SK-N-SH (cell line): ENCODE measurements around the gene ALOXE3. TPM values are rescaled to one million over a fixed set of nuclear protein-coding genes. Genes with fewer than 3 reads are reported as not detected.

Experiments used
- CTCF ChIA-PET: fragments of 300-600, 350-600 bp; formaldehyde crosslinking; extraction: SDS; loops from one replicate; lab custom pipeline; 2021; lab: Yijun Ruan, JAX
- POLR2A ChIA-PET: fragments of 350-600 bp; sonication (Branson Sonifier 250); formaldehyde crosslinking; extraction: SDS; loops from one replicate; lab custom pipeline; 2020; ENCODE audit warnings: antibody characterized with exemption, inconsistent platforms; lab: Yijun Ruan, JAX
- DNase-seq: peaks from one replicate; pipeline ENCODE4 v3.0.0; 2012
- H2AFZ ChIP-seq: fragments of 200-600 bp; sonication (generic); 2 replicates; pipeline ENCODE4 v1.8.1; 2016; ENCODE audit warnings: antibody characterized with exemption, mild to moderate bottlenecking, low read depth
- H3F3A ChIP-seq: fragments of 200-600 bp; sonication (generic); replicated peaks from 2 replicates; pipeline ENCODE3; 2016; ENCODE audit warnings: antibody characterized with exemption, mild to moderate bottlenecking; ENCODE audit not compliant: insufficient read depth
- H3K27ac ChIP-seq, 2 experiments: fragments of 200-500 bp in 1 of 2; fragments of 200-600 bp in 1 of 2; sonication (Bioruptor generic) in 1 of 2; sonication (generic), shearing (Covaris generic) in 1 of 2; 2 replicates each; pipeline versions ENCODE4 v1.5.1 to v1.6.1; 2014 to 2016; ENCODE audit warnings: low read depth in 2 of 2, inconsistent platforms in 1 of 2, low read length in 1 of 2, mild to moderate bottlenecking in 1 of 2, mixed read lengths in 1 of 2
- H3K27me3 ChIP-seq: fragments of 200-600 bp; sonication (generic), shearing (Covaris generic); 2 replicates; pipeline ENCODE4 v1.6.1; 2016; ENCODE audit warnings: mixed run types; ENCODE audit not compliant: insufficient read depth
- H3K36me3 ChIP-seq, 2 experiments: fragments of 200-500 bp in 1 of 2; fragments of 200-600 bp in 1 of 2; sonication (Bioruptor generic) in 1 of 2; sonication (generic) in 1 of 2; replicated peaks in 1 of 2; 2 replicates each; pipeline versions ENCODE3 to v1.5.1; 2014 to 2016; ENCODE audit warnings: low read length in 1 of 2, mild to moderate bottlenecking in 1 of 2; ENCODE audit not compliant: insufficient read depth in 2 of 2, control insufficient read depth in 1 of 2
- H3K4me1 ChIP-seq, 2 experiments: fragments of 200-500 bp in 1 of 2; fragments of 200-600 bp in 1 of 2; sonication (Bioruptor generic) in 1 of 2; sonication (generic), shearing (Covaris generic) in 1 of 2; 2 replicates each; pipeline versions ENCODE4 v1.5.1 to v1.6.1; 2014 to 2016; ENCODE audit warnings: low read depth in 1 of 2, low read length in 1 of 2, mixed run types in 1 of 2; ENCODE audit not compliant: insufficient read depth in 2 of 2, control insufficient read depth in 1 of 2
- H3K4me2 ChIP-seq: fragments of 200-600 bp; sonication (generic), shearing (Covaris generic); 2 replicates; pipeline ENCODE4 v1.6.1; 2017; ENCODE audit warnings: mixed run types
- H3K4me3 ChIP-seq, 2 experiments: fragments of 200-500 bp in 1 of 2; fragments of 200-600 bp in 1 of 2; sonication (Bioruptor generic) in 1 of 2; sonication (generic), shearing (Covaris generic) in 1 of 2; 2 replicates each; pipeline versions ENCODE4 v1.5.1 to v1.8.1; 2014 to 2016; ENCODE audit warnings: low read depth in 2 of 2, inconsistent platforms in 1 of 2, low read length in 1 of 2, mild to moderate bottlenecking in 1 of 2, mixed read lengths in 1 of 2, moderate library complexity in 1 of 2
- H3K79me2 ChIP-seq: fragments of 200-600 bp; sonication (generic); 2 replicates; pipeline ENCODE4 v1.8.1; 2017; ENCODE audit warnings: mild to moderate bottlenecking; ENCODE audit not compliant: insufficient read depth
- H3K9ac ChIP-seq: fragments of 200-600 bp; sonication (generic); 2 replicates; pipeline ENCODE4 v1.6.1; 2017; ENCODE audit warnings: mixed run types
- H3K9me2 ChIP-seq: fragments of 200-600 bp; sonication (generic); 2 replicates; pipeline ENCODE4 v1.6.1; 2017; ENCODE audit warnings: mixed run types
- H3K9me3 ChIP-seq: fragments of 200-600 bp; sonication (generic); 2 replicates; pipeline ENCODE4 v1.6.1; 2017; ENCODE audit warnings: mixed run types, mild to moderate bottlenecking, moderate library complexity
- H4K20me1 ChIP-seq: fragments of 200-600 bp; sonication (generic); 2 replicates; pipeline ENCODE4 v1.6.1; 2017; ENCODE audit warnings: mild to moderate bottlenecking, mixed run types; ENCODE audit not compliant: insufficient read depth
- CTCF ChIP-seq: fragments of 200-600 bp; sonication (generic); IDR thresholded peaks from 2 replicates; pipeline ENCODE4 v1.6.1; 2017; ENCODE audit warnings: antibody characterized with exemption, mild to moderate bottlenecking, moderate library complexity
- ELF1 ChIP-seq: IDR thresholded peaks from 2 replicates; pipeline ENCODE4 v1.4.0; 2012
- EZH2phosphoT487 ChIP-seq: fragments of 200-600 bp; sonication (generic); IDR thresholded peaks from 2 replicates; pipeline ENCODE4 v1.6.1; 2017; ENCODE audit warnings: low read depth, mixed run types, mild to moderate bottlenecking, antibody characterized with exemption, moderate library complexity, borderline replicate concordance
- GABPA ChIP-seq: IDR thresholded peaks from 2 replicates; pipeline ENCODE4 v1.4.0; 2012; ENCODE audit warnings: low read depth, mild to moderate bottlenecking
- GATA2 ChIP-seq: sonication (generic); formaldehyde crosslinking; IDR thresholded peaks from 2 replicates; pipeline ENCODE4 v1.5.0; 2020; ENCODE audit warnings: mild to moderate bottlenecking, missing genetic modification reagents
- JUND ChIP-seq: IDR thresholded peaks from 2 replicates; pipeline ENCODE4 v1.4.0; 2012
- MAX ChIP-seq: IDR thresholded peaks from 2 replicates; pipeline ENCODE4 v1.4.0; 2012; ENCODE audit warnings: low read depth
- MEF2A ChIP-seq: IDR thresholded peaks from 2 replicates; pipeline ENCODE4 v1.4.0; 2012; ENCODE audit warnings: low read depth, borderline replicate concordance
- PBX3 ChIP-seq: IDR thresholded peaks from 2 replicates; pipeline ENCODE4; 2012
- POLR2AphosphoS5 ChIP-seq: IDR thresholded peaks from 2 replicates; pipeline ENCODE4 v1.6.1; 2012; ENCODE audit warnings: low read depth, low read length
- RCOR1 ChIP-seq: fragments of 150-350 bp; IDR thresholded peaks from 2 replicates; pipeline ENCODE4 v1.6.1; 2017; ENCODE audit warnings: antibody characterized with exemption, low read length
- REST ChIP-seq: IDR thresholded peaks from 2 replicates; pipeline ENCODE4 v1.6.1; 2012; ENCODE audit warnings: mild to moderate bottlenecking, low read depth, low read length, moderate library complexity
- RXRA ChIP-seq: IDR thresholded peaks from 2 replicates; pipeline ENCODE4 v1.4.0; 2012; ENCODE audit warnings: low read depth, mild to moderate bottlenecking, borderline replicate concordance
- SIN3A ChIP-seq: IDR thresholded peaks from 2 replicates; pipeline ENCODE4 v1.6.1; 2012; ENCODE audit warnings: low read depth, mild to moderate bottlenecking, low read length, moderate library complexity, borderline replicate concordance
- TAF1 ChIP-seq: IDR thresholded peaks from 2 replicates; pipeline ENCODE4 v1.6.1; 2012; ENCODE audit warnings: low read depth, mild to moderate bottlenecking, low read length, moderate library complexity, borderline replicate concordance
- TCF12 ChIP-seq: IDR thresholded peaks from 2 replicates; pipeline ENCODE4 v1.4.0; 2012
- TEAD4 ChIP-seq: IDR thresholded peaks from 2 replicates; pipeline ENCODE4 v1.4.0; 2012; ENCODE audit warnings: mild to moderate bottlenecking, borderline replicate concordance; ENCODE audit not compliant: insufficient read depth
- USF2 ChIP-seq: fragments of 150-350 bp; IDR thresholded peaks from 2 replicates; pipeline ENCODE4 v1.6.1; 2017; ENCODE audit warnings: antibody characterized with exemption, low read length, low read depth, borderline replicate concordance
- WGBS: methylation state at CpG from one replicate; pipeline ENCODE4 v1.1.6; 2017; ENCODE audit warnings: low lambda C conversion rate; 5-methylcytosine and 5-hydroxymethylcytosine counted together
- polyA plus RNA-seq, 3 experiments: library from polyadenylated mRNA; depleted of rRNA; stranded (reverse); fragments of >200 nt; gene quantifications; 2 replicates each; pipeline ENCODE4 v1.2.3, GENCODE V29; 2012

The ALOXE3 gene
- polyA plus RNA-seq, 1 of the 3 experiments (the other 2 are of a cell fraction), result 0.46 TPM

- TF ChIP-seq MAX, result peak; percentile 98
- TF ChIP-seq ELF1, result peak; percentile 37; the same call in 1 of the 2 replicates
- TF ChIP-seq TEAD4, result no peak
- no peak; the same call in 1 of the 2 replicates for TF ChIP-seq CTCF
- TF ChIP-seq SIN3A, result peak; percentile 44; the same call in 1 of the 2 replicates
- no peak for TF ChIP-seq MEF2A
- TF ChIP-seq USF2, result peak; percentile 5; the same call in 1 of the 2 replicates
- TF ChIP-seq RXRA, result no peak
Observed at GRCh38 chr17:8156246-8156992, 38.1 kb upstream of the ALOXE3 start (continued).

- H3K9me2 ChIP-seq, result no peaks in the 10 kb centered on the region
- peaks cover 34% of the 10 kb centered on the region for H3K79me2 ChIP-seq
- H3K9ac ChIP-seq, result peak overlapping the region; percentile 98
- peaks cover 32 to 45% of the 10 kb centered on the region in 2 experiments; a peak in 3 of 4 replicates for H3K4me1 ChIP-seq
- H3K4me2 ChIP-seq, result peak overlapping the region; percentile 95
- no peak for DNase-seq
- ChIA-PET POLR2A (interaction anchor here (0.6 to 2.1 kb wide), 5 partner anchors 12 to 32 kb away, joined by 3 to 13 read pairs (median 4); no protein-coding TSS in a partner anchor), CTCF (interaction anchor here (1.1 to 9.4 kb wide), 4 partner anchors 18 to 46 kb away, joined by 4 to 98 read pairs (median 12); no protein-coding TSS in a partner anchor)
- H3K9me3 ChIP-seq, result no peaks in the 10 kb centered on the region
- H2AFZ ChIP-seq, result no peak overlapping the region; the same call in 1 of the 2 replicates
- peaks cover 41% of the 10 kb centered on the region for H3F3A ChIP-seq
- no peaks in the 10 kb centered on the region; the same call in 1 of the 2 replicates for H4K20me1 ChIP-seq
- 5% methylated on average over 9 of the region's 11 CpGs for WGBS
- no peaks in the 10 kb centered on the region for H3K27me3 ChIP-seq
- peaks cover 11 to 17% of the 10 kb centered on the region in 2 experiments for H3K36me3 ChIP-seq
- H3K27ac ChIP-seq, result peak overlapping the region; percentile 40 to 95; a peak in 3 of 4 replicates
- H3K4me3 ChIP-seq, result peak overlapping the region; percentile 54 to 78
- TF ChIP-seq RCOR1 (no peak), EZH2phosphoT487 (no peak), GABPA (no peak), ELF1 (no peak), CTCF (no peak), REST (no peak), GATA2 (CRISPR knock-in tag) (no peak), PBX3 (no peak), MEF2A (no peak), TAF1 (no peak), TCF12 (no peak), POLR2AphosphoS5 (no peak), JUND (no peak)
Observed at GRCh38 chr17:8155996-8156245, 37.6 kb upstream of the ALOXE3 start.
